Esophagus muscularis mucosa (tissue), 4 donors: ENCODE results near the gene ATP11C. TPM values are rescaled to one million over a fixed set of nuclear protein-coding genes. Genes with fewer than 3 reads are reported as not detected.
"Not testable (repeated sequence)": the region's sequence is repeated elsewhere in the genome, so short reads cannot be mapped to it uniquely, and the experiment has no call there.

Experiments used
- DNase-seq: peaks from one replicate; pipeline ENCODE4 v3.0.0-alpha.2; 2017; ENCODE audit errors: extremely low spot score
- H3K27ac ChIP-seq, 4 donors: fragments of 200-600 bp; sonication (generic); replicated peaks in 1 of 4; 1 replicate in 3 of 4; 2 replicates in 1 of 4; pipeline ENCODE4 v1.5.1; 2016 to 2019; ENCODE audit warnings: mild to moderate bottlenecking in 1 of 4
- H3K27me3 ChIP-seq, 4 donors: fragments of 200-600 bp; sonication (generic); one replicate each; pipeline versions ENCODE4 v1.5.1 to v1.6.0; 2016 to 2019
- H3K36me3 ChIP-seq, 4 donors: fragments of 200-600 bp; sonication (generic); one replicate each; pipeline ENCODE4 v1.5.1; 2016 to 2019
- H3K4me1 ChIP-seq, 4 donors: fragments of 200-600 bp; sonication (generic); one replicate each; pipeline ENCODE4 v1.5.1; 2016 to 2019
- H3K4me3 ChIP-seq, 4 donors: fragments of 200-600 bp; sonication (generic); 1 replicate in 2 of 4; 2 replicates in 2 of 4; pipeline ENCODE4 v1.5.1; 2016 to 2019; ENCODE audit warnings: mild to moderate bottlenecking in 4 of 4, moderate library complexity in 1 of 4
- H3K9me3 ChIP-seq, 4 donors: fragments of 200-600 bp; sonication (generic); 1 replicate in 3 of 4; 2 replicates in 1 of 4; pipeline ENCODE4 v1.5.1; 2016 to 2019
- EP300 ChIP-seq: sonication (generic); formaldehyde crosslinking; IDR thresholded peaks from one replicate; pipeline ENCODE4 v1.6.1; 2017; ENCODE audit warnings: antibody characterized with exemption
- POLR2A ChIP-seq: fragments of 450-650 bp; IDR thresholded peaks from one replicate; pipeline ENCODE4 v1.6.1; 2017; ENCODE audit warnings: antibody characterized with exemption, moderate library complexity, mild to moderate bottlenecking, low read depth
- POLR2AphosphoS5 ChIP-seq, 2 donors: sonication (generic); formaldehyde crosslinking; IDR thresholded peaks; one replicate each; pipeline ENCODE4 v1.6.1; 2017; ENCODE audit warnings: antibody characterized with exemption in 2 of 2
- WGBS: methylation state at CpG from one replicate; pipeline ENCODE4 v1.1.5; 2018; 5-methylcytosine and 5-hydroxymethylcytosine counted together
- intact Hi-C: fragments of 100-400 bp; cut with DNase I; formaldehyde crosslinking; loops from one replicate; pipeline ENCODE4 v1.15.1; 2023
- total RNA-seq, 4 donors: library from RNA; depleted of rRNA; stranded (reverse); fragments of >200 nt; gene quantifications; one replicate each; pipeline versions ENCODE4 v1.1.0 to v1.2.1, GENCODE V29; 2016
- TF ChIP-seq, protein P1 (sequence below), 3 experiments: fragments of 200-600 bp in 2 of 3; fragments of 450-650 bp in 1 of 3; sonication (generic) in 2 of 3; IDR thresholded peaks; one replicate each; pipeline ENCODE4 v1.5.1; 2017 to 2019; ENCODE audit warnings: antibody characterized with exemption in 3 of 3, mild to moderate bottlenecking in 2 of 3, moderate library complexity in 1 of 3

ATP11C gene
- total RNA-seq, 4 donors from 2014 or later, result 17.9 to 29.2 (median 22.4) TPM

DNA sequence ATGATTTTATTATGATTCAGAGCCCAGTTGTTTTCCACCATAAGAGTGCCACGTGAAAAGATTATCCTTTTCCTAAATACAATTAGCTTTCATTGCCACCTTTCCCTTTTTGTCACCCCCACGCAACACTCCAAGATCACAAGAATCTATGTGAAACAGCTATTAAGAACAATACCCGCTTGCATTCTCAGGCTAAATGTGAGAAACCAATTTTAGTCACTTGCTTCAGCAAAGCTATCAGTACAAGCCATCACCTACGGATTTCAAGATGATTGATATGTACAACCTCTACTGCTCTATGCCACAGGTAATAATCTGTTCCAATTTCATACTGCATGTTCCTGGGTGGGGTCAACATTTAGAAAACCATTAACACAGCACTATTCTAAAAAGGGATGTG is 2.5 kb downstream of the ATP11C start:
- 57% methylated on average over 4 of the region's 4 CpGs for WGBS
- Histone ChIP-seq H3K9me3 (no peaks in the 10 kb centered on the region), H3K27ac (no peak overlapping the region), H3K4me1 (peaks cover 0 to 21% (median 15%) of the 10 kb centered on the region in 4 donors), H3K4me3 (peak overlapping the region in 2 of 4 donors; percentile 69 to 84), H3K36me3 (no peaks in the 10 kb centered on the region), H3K27me3 (no peaks in the 10 kb centered on the region)
- no peak for DNase-seq
- intact Hi-C loops, result no loop called here
- TF ChIP-seq EP300 (no peak), POLR2A (no peak), POLR2AphosphoS5 (IDR thresholded peaks at IDR 0.05) (no peak)
- TF ChIP-seq, protein P1, sequence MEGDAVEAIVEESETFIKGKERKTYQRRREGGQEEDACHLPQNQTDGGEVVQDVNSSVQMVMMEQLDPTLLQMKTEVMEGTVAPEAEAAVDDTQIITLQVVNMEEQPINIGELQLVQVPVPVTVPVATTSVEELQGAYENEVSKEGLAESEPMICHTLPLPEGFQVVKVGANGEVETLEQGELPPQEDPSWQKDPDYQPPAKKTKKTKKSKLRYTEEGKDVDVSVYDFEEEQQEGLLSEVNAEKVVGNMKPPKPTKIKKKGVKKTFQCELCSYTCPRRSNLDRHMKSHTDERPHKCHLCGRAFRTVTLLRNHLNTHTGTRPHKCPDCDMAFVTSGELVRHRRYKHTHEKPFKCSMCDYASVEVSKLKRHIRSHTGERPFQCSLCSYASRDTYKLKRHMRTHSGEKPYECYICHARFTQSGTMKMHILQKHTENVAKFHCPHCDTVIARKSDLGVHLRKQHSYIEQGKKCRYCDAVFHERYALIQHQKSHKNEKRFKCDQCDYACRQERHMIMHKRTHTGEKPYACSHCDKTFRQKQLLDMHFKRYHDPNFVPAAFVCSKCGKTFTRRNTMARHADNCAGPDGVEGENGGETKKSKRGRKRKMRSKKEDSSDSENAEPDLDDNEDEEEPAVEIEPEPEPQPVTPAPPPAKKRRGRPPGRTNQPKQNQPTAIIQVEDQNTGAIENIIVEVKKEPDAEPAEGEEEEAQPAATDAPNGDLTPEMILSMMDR (IDR thresholded peaks at IDR 0.05), result no peak

DNA sequence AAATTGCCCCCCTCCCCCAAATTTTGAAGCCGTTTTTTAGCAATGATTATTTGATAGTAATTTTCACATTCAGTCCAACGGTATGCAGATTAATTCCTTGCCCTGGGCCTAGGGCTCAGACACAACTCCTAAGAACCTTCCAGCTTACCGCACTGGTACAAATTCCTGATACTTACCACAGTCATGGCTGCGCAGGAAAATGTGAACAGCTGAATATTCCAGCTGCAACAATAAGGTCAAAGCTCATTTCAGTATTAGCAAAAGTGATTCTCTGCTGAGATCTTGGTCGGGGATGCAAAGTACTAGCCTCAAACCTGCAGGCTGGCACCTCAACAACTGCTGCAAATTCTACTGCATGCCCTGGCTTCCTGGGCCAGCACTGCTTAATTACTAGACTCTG is 3.0 kb downstream of the ATP11C start:
- TF ChIP-seq, protein P1 (IDR thresholded peaks at IDR 0.05), result no peak
- TF ChIP-seq EP300 (no peak), POLR2AphosphoS5 (IDR thresholded peaks at IDR 0.05) (no peak), POLR2A (no peak)
- Histone ChIP-seq H3K4me3 (no peak overlapping the region), H3K4me1 (peaks cover 0 to 21% (median 16%) of the 10 kb centered on the region in 4 donors), H3K36me3 (no peaks in the 10 kb centered on the region), H3K9me3 (no peaks in the 10 kb centered on the region), H3K27ac (no peak overlapping the region), H3K27me3 (no peaks in the 10 kb centered on the region)
- 64% methylated on average over 5 of the region's 5 CpGs for WGBS
- no peak for DNase-seq
- intact Hi-C loops, result no loop called here

DNA sequence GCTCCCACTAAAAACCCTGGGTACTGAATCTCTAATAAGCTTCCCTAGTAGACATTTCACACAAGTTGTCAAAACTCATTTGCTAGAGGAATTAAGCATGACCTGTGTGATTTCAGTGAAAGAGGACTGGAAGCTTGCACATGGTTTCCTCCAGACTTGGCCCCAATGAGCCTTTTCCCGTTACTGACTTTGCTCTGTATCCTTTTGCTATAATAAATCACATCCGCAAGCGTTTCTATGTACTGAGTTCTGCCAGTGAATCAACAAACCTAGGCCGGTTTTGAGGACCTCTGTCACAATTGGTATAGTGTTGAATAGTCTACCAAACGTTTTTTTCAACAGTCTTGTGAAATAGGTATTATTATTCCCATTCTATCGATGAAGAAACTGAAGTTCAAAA is 8.2 kb downstream of the ATP11C start:
- DNase-seq, result no peak
- H3K36me3 ChIP-seq, result no peaks in the 10 kb centered on the region
- intact Hi-C loops, result no loop called here
- no peak overlapping the region for H3K4me3 ChIP-seq
- H3K9me3 ChIP-seq, result no peaks in the 10 kb centered on the region
- TF ChIP-seq, protein P1 (IDR thresholded peaks at IDR 0.05), result no peak
- no peak for TF ChIP-seq EP300
- TF ChIP-seq POLR2AphosphoS5 (IDR thresholded peaks at IDR 0.05), result no peak
- TF ChIP-seq POLR2A, result no peak
- 54% methylated on average over 6 of the region's 6 CpGs for WGBS
- H3K27ac ChIP-seq, result no peak overlapping the region
- H3K4me1 ChIP-seq, result peaks cover 0 to 12% (median 4%) of the 10 kb centered on the region in 4 donors
- H3K27me3 ChIP-seq, result no peaks in the 10 kb centered on the region

DNA sequence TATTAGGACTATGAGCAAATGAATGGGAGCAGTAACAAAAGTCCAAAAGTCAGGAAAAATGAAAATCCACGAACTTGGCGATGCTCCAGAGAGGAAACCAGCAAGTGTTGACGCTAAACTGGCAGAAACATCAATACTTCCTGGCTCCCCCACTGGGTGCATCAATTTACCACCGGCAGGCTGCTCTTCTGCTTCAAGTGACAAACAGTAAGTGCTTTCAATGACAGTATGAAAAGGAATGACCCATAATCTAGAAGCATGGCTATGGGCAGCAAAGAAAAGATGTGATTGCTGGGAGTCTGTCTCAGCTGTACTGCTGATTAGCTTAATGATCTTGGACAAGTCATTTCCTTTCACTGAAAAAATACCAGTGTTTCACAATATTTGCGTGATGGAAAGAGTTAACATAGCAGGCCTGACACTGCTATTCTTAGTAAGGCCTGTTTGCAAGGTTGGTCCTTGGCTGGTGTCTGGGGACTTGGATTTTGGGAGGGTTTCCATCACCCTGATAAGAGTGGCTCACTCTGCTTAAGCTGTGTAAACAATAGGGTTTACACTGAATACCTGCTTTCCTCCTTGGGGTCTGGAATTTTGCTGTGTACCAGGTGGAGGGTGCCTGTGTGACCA is 8.7 kb downstream of the ATP11C start:
- WGBS, result 52% methylated on average over 5 of the region's 5 CpGs
- no peaks in the 10 kb centered on the region for H3K36me3 ChIP-seq
- no peak for DNase-seq
- H3K4me3 ChIP-seq, result no peak overlapping the region
- TF ChIP-seq EP300, result no peak
- TF ChIP-seq POLR2A, result no peak
- TF ChIP-seq, protein P1 (IDR thresholded peaks at IDR 0.05), result no peak
- TF ChIP-seq POLR2AphosphoS5 (IDR thresholded peaks at IDR 0.05), result no peak
- intact Hi-C loops, result no loop called here
- no peaks in the 10 kb centered on the region for H3K9me3 ChIP-seq
- peaks cover 0 to 9% (median 4%) of the 10 kb centered on the region in 4 donors for H3K4me1 ChIP-seq
- H3K27ac ChIP-seq, result peak overlapping the region in 1 of 4 donors; percentile 18
- no peaks in the 10 kb centered on the region for H3K27me3 ChIP-seq

DNA sequence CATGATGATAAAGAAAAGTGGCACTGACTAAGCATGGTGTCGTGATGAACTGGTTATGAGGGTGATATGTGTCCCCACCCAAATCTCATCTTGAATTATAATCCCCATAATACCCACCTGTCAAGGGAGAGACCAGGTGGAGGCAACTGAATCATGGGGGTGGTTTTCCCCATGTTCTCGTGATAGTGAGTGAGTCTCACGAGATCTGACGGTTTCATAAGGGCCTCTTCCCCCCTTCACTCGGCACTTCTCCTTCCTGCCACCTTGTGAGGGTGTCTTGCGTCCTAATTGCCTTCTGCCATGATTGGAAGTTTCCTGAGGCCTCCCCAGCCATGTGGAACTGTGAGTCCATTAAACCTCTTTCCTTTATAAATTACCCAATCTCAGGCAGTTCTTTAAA is 11.7 kb downstream of the ATP11C start:
- H3K9me3 ChIP-seq, intact Hi-C loops, H3K27me3 ChIP-seq, H3K27ac ChIP-seq, H3K4me1 ChIP-seq, H3K36me3 ChIP-seq, H3K4me3 ChIP-seq, DNase-seq: not testable (repeated sequence)
- WGBS, result 74% methylated on average over 6 of the region's 6 CpGs
